Hematopoietic multipotent progenitor cell treated with erythropoietin and hydrocortisone succinate and interleukin-3 and kit ligand, for 4 days (in vitro differentiated cells): ENCODE results near the gene VDAC2.
"Not testable (repeated sequence)": the region's sequence is repeated elsewhere in the genome, so short reads cannot be mapped to it uniquely, and the experiment has no call there.

Experiments used
- DNase-seq: peaks from one replicate; pipeline ENCODE4 v3.0.0-alpha.2; 2015

The VDAC2 gene

GRCh38 chr10:75210282-75211006, at the start of gene VDAC2:
TSS of gene VDAC2 (plus strand) at chr10:75210796. CDS start at chr10:75211159, 363 bp downstream.
- DNase-seq, result peak; percentile 95

- peak; percentile 83 for DNase-seq
Observed at GRCh38 chr10:75165684-75166622, 44.6 kb upstream of the VDAC2 start.

- DNase-seq, result no peak
Observed at GRCh38 chr10:75166623-75166972, 44.0 kb upstream of the VDAC2 start.

GRCh38 chr10:75168275-75168674, 42.3 kb upstream of the VDAC2 start:
- no peak for DNase-seq

- no peak for DNase-seq
Observed at GRCh38 chr10:75170215-75170614, 40.4 kb upstream of the VDAC2 start.

GRCh38 chr10:75175046-75175445, 35.5 kb upstream of the VDAC2 start:
- no peak for DNase-seq

GRCh38 chr10:75176046-75176445, 34.5 kb upstream of the VDAC2 start:
- DNase-seq, result no peak

GRCh38 chr10:75176736-75177135, 33.9 kb upstream of the VDAC2 start:
- DNase-seq, result no peak

GRCh38 chr10:75179657-75180177, 30.9 kb upstream of the VDAC2 start:
- no peak for DNase-seq

- no peak for DNase-seq
Observed at GRCh38 chr10:75180592-75180991, 30.0 kb upstream of the VDAC2 start.

- no peak for DNase-seq
Observed at GRCh38 chr10:75181073-75181472, 29.5 kb upstream of the VDAC2 start.

GRCh38 chr10:75186310-75186709, 24.3 kb upstream of the VDAC2 start:
- DNase-seq, result no peak

- DNase-seq, result peak; percentile 83
Observed at GRCh38 chr10:75187961-75188426, 22.6 kb upstream of the VDAC2 start.

GRCh38 chr10:75188522-75188921, 22.1 kb upstream of the VDAC2 start:
- DNase-seq, result not testable (repeated sequence)

- peak; percentile 51 for DNase-seq
Observed at GRCh38 chr10:75189266-75190096, 21.1 kb upstream of the VDAC2 start.

GRCh38 chr10:75191821-75192568, 18.6 kb upstream of the VDAC2 start:
- no peak for DNase-seq

- DNase-seq, result not testable (repeated sequence)
Observed at GRCh38 chr10:75194625-75195024, 16.0 kb upstream of the VDAC2 start.

- DNase-seq, result no peak
Observed at GRCh38 chr10:75195035-75195763, 15.4 kb upstream of the VDAC2 start.

- DNase-seq, result no peak
Observed at GRCh38 chr10:75197066-75197465, 13.5 kb upstream of the VDAC2 start.

GRCh38 chr10:75197906-75198305, 12.7 kb upstream of the VDAC2 start:
- no peak for DNase-seq

- DNase-seq, result not testable (repeated sequence)
Observed at GRCh38 chr10:75199949-75200348, 10.6 kb upstream of the VDAC2 start.
